Measurements from ENCODE around the gene EGFL8.

Gene EGFL8

GRCh38 chr6:32164295-32164694, at the start of gene EGFL8:
TSS of gene EGFL8 (plus strand) at chr6:32164595. CDS start at chr6:32166166, 1,571 bp downstream.
- no peak for TF ChIP-seq CTCF (conservative IDR thresholded peaks at IDR 0.05; ENCODE audit: control insufficient read depth, insufficient read depth, low read depth, low read length)
- DNase-seq (ENCODE audit: low read depth): no peak
- H3K4me3 ChIP-seq (ENCODE audit: control insufficient read depth, low read depth, low read length): no peak within 1 kb of the TSS

- no peak overlapping the region for H3K4me3 ChIP-seq (ENCODE audit: control insufficient read depth, low read depth, low read length)
- no peak for TF ChIP-seq CTCF (conservative IDR thresholded peaks at IDR 0.05; ENCODE audit: control insufficient read depth, insufficient read depth, low read depth, low read length)
Measured at GRCh38 chr6:32114796-32115195, 49.6 kb upstream of the EGFL8 start.

GRCh38 chr6:32115623-32116022, 48.8 kb upstream of the EGFL8 start:
- H3K4me3 ChIP-seq (ENCODE audit: control insufficient read depth, low read depth, low read length): no peak overlapping the region
- no peak for TF ChIP-seq CTCF (conservative IDR thresholded peaks at IDR 0.05; ENCODE audit: control insufficient read depth, insufficient read depth, low read depth, low read length)
- DNase-seq (ENCODE audit: low read depth): no peak

More at GRCh38 chr6:32114796-32115195, 49.6 kb upstream of the EGFL8 start:
- peak; percentile 76 for DNase-seq (ENCODE audit: low read depth)

GRCh38 chr6:32116674-32117073, 47.7 kb upstream of the EGFL8 start:
- no peak for DNase-seq (ENCODE audit: low read depth)
- H3K4me3 ChIP-seq (ENCODE audit: control insufficient read depth, low read depth, low read length): no peak overlapping the region
- TF ChIP-seq CTCF (conservative IDR thresholded peaks at IDR 0.05; ENCODE audit: control insufficient read depth, insufficient read depth, low read depth, low read length): peak; percentile 41

- no peak for DNase-seq (ENCODE audit: low read depth)
- no peak for TF ChIP-seq CTCF (conservative IDR thresholded peaks at IDR 0.05; ENCODE audit: control insufficient read depth, insufficient read depth, low read depth, low read length)
- H3K4me3 ChIP-seq (ENCODE audit: control insufficient read depth, low read depth, low read length): no peak overlapping the region
Measured at GRCh38 chr6:32117461-32117860, 46.9 kb upstream of the EGFL8 start.

GRCh38 chr6:32118782-32119628, 45.4 kb upstream of the EGFL8 start:
- no peak overlapping the region for H3K4me3 ChIP-seq (ENCODE audit: control insufficient read depth, low read depth, low read length)
- peak; percentile 85 for DNase-seq (ENCODE audit: low read depth)
- peak; percentile 94 for TF ChIP-seq CTCF (conservative IDR thresholded peaks at IDR 0.05; ENCODE audit: control insufficient read depth, insufficient read depth, low read depth, low read length)

Data from fibroblast of mammary gland (primary cell).